ENCODE data around the gene IL10RB.

GRCh38 chr21:33334824-33335223, 68.7 kb downstream of the IL10RB start:
- TF ChIP-seq CTCF (IDR thresholded peaks at IDR 0.05; ENCODE audit: borderline replicate concordance, extremely low read depth, low read length, poor library complexity, severe bottlenecking) (no peak), EZH2 (IDR thresholded peaks at IDR 0.05; ENCODE audit: borderline replicate concordance, low read depth, low read length, severe bottlenecking) (no peak)

All from DND-41 (cell line).